ENCODE results near the gene MLANA.

The MLANA gene

DNA sequence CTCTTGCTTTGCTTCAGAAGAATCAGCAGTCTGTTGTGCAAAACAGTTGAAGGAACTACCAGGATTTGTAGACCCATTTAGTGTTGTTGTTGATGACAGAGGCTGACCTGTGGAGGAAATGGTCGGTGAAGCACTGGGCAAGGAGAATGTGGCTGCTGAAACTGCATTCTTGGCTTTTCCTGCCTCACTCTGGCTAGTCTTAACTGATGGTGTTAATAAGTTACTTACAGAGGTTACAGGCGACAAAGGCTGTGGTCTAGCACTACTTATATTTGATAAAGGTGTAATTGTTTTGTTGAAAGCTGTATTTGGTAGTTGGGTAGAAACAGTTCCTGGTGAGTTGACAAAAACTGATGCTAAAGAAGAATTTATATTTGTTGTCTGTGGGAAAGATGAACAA lies 31.5 kb downstream of the MLANA start:
- no peak overlapping the region for H3K4me3 ChIP-seq (replicated peaks; ENCODE audit: insufficient read depth, low read length)
- TF ChIP-seq SPI1 (IDR thresholded peaks at IDR 0.05; ENCODE audit: borderline replicate concordance, low read depth) = no peak
- TF ChIP-seq, protein P1, sequence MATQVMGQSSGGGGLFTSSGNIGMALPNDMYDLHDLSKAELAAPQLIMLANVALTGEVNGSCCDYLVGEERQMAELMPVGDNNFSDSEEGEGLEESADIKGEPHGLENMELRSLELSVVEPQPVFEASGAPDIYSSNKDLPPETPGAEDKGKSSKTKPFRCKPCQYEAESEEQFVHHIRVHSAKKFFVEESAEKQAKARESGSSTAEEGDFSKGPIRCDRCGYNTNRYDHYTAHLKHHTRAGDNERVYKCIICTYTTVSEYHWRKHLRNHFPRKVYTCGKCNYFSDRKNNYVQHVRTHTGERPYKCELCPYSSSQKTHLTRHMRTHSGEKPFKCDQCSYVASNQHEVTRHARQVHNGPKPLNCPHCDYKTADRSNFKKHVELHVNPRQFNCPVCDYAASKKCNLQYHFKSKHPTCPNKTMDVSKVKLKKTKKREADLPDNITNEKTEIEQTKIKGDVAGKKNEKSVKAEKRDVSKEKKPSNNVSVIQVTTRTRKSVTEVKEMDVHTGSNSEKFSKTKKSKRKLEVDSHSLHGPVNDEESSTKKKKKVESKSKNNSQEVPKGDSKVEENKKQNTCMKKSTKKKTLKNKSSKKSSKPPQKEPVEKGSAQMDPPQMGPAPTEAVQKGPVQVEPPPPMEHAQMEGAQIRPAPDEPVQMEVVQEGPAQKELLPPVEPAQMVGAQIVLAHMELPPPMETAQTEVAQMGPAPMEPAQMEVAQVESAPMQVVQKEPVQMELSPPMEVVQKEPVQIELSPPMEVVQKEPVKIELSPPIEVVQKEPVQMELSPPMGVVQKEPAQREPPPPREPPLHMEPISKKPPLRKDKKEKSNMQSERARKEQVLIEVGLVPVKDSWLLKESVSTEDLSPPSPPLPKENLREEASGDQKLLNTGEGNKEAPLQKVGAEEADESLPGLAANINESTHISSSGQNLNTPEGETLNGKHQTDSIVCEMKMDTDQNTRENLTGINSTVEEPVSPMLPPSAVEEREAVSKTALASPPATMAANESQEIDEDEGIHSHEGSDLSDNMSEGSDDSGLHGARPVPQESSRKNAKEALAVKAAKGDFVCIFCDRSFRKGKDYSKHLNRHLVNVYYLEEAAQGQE (IDR thresholded peaks at IDR 0.05; ENCODE audit: insufficient replicate concordance, low read depth) = no peak
- TF ChIP-seq, protein P2, sequence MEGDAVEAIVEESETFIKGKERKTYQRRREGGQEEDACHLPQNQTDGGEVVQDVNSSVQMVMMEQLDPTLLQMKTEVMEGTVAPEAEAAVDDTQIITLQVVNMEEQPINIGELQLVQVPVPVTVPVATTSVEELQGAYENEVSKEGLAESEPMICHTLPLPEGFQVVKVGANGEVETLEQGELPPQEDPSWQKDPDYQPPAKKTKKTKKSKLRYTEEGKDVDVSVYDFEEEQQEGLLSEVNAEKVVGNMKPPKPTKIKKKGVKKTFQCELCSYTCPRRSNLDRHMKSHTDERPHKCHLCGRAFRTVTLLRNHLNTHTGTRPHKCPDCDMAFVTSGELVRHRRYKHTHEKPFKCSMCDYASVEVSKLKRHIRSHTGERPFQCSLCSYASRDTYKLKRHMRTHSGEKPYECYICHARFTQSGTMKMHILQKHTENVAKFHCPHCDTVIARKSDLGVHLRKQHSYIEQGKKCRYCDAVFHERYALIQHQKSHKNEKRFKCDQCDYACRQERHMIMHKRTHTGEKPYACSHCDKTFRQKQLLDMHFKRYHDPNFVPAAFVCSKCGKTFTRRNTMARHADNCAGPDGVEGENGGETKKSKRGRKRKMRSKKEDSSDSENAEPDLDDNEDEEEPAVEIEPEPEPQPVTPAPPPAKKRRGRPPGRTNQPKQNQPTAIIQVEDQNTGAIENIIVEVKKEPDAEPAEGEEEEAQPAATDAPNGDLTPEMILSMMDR (IDR thresholded peaks at IDR 0.05; ENCODE audit: insufficient read depth, low read length) = no peak
- TF ChIP-seq POLR2AphosphoS5 (IDR thresholded peaks at IDR 0.05; ENCODE audit: low read depth) = no peak
- TF ChIP-seq GABPA (IDR thresholded peaks at IDR 0.05; ENCODE audit: low read depth) = no peak
- no peak overlapping the region for H3K27ac ChIP-seq (replicated peaks)
- no peak for DNase-seq (ENCODE audit: low read depth in 1 of 2, low spot score in 1 of 2)
- H3K27me3 ChIP-seq (ENCODE audit: insufficient read depth, poor library complexity, severe bottlenecking) = no peaks in the 10 kb centered on the region

DNA sequence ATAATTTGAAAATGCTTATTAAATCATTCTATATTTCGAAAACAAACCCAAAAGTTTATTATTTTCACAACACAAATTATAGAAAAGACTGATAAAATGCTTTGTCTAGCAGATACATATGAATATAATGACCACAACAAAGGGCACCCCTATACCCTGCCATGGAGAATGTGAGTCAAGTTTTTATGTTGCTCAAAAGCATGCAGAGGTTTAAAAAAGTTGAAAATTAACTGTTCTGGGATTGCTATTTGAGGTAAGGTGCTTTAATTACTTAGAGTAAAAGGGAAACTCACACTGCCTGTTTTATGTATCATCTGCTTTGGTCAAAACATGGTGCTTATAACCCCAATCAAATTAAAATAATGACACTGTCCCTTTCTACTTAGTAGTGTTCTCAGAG lies 41.0 kb downstream of the MLANA start:
- no peak overlapping the region for H3K27ac ChIP-seq (replicated peaks)
- DNase-seq (ENCODE audit: low read depth in 1 of 2, low spot score in 1 of 2) = no peak
- no peak overlapping the region for H3K4me3 ChIP-seq (replicated peaks; ENCODE audit: insufficient read depth, low read length)
- TF ChIP-seq GABPA (IDR thresholded peaks at IDR 0.05; ENCODE audit: low read depth) = no peak
- TF ChIP-seq, protein P1 (IDR thresholded peaks at IDR 0.05; ENCODE audit: insufficient replicate concordance, low read depth) = no peak
- TF ChIP-seq POLR2AphosphoS5 (IDR thresholded peaks at IDR 0.05; ENCODE audit: low read depth) = no peak
- TF ChIP-seq SPI1 (IDR thresholded peaks at IDR 0.05; ENCODE audit: borderline replicate concordance, low read depth) = no peak
- TF ChIP-seq, protein P2 (IDR thresholded peaks at IDR 0.05; ENCODE audit: insufficient read depth, low read length) = no peak
- no peaks in the 10 kb centered on the region for H3K27me3 ChIP-seq (ENCODE audit: insufficient read depth, poor library complexity, severe bottlenecking)

DNA sequence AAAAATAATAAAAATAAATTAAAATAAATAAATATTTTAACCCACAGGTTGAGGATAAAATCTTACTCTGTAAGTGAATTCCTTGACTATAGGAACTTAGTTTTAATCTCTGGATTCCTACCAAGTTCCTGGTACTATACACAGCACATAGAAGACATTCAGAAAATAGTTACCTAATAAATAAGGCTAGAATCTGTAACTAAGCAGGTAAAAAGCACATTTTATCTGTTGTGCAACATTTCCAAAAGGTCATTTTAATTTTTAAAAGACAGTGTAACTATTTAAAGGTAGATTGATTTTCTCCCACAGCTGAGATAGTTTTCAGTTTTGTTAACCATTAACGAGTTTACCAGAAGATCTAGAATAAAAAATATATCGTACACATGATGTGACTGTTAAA lies 47.8 kb downstream of the MLANA start:
- Histone ChIP-seq H3K4me3 (replicated peaks; ENCODE audit: insufficient read depth, low read length) (no peak overlapping the region), H3K27ac (replicated peaks) (no peak overlapping the region), H3K27me3 (ENCODE audit: insufficient read depth, poor library complexity, severe bottlenecking) (no peaks in the 10 kb centered on the region)
- DNase-seq (ENCODE audit: low read depth in 1 of 2, low spot score in 1 of 2) = no peak
- TF ChIP-seq, protein P2 (IDR thresholded peaks at IDR 0.05; ENCODE audit: insufficient read depth, low read length) = no peak
- no peak for TF ChIP-seq GABPA (IDR thresholded peaks at IDR 0.05; ENCODE audit: low read depth)
- TF ChIP-seq, protein P1 (IDR thresholded peaks at IDR 0.05; ENCODE audit: insufficient replicate concordance, low read depth) = no peak
- TF ChIP-seq SPI1 (IDR thresholded peaks at IDR 0.05; ENCODE audit: borderline replicate concordance, low read depth) = no peak
- no peak for TF ChIP-seq POLR2AphosphoS5 (IDR thresholded peaks at IDR 0.05; ENCODE audit: low read depth)
